Neuronal stem cell (in vitro differentiated cells): Measurements from ENCODE around the gene C17orf75.
"Not testable (repeated sequence)": the region's sequence is repeated elsewhere in the genome, so short reads cannot be mapped to it uniquely, and the experiment has no call there.

Source experiments
- DNase-seq: peaks from one replicate; pipeline ENCODE4 v3.0.0-alpha.2; 2013; ENCODE audit warnings: low spot score
- H2AFZ ChIP-seq: one replicate; pipeline ENCODE4 v1.6.1; 2013; ENCODE audit warnings: mild to moderate bottlenecking, low read length, inconsistent platforms
- H2AK5ac ChIP-seq: 2 replicates; pipeline ENCODE4 v1.6.1; 2013; ENCODE audit warnings: low read depth, mild to moderate bottlenecking, inconsistent platforms, low read length, moderate library complexity, mixed read lengths
- H2BK120ac ChIP-seq: 2 replicates; pipeline ENCODE4 v1.6.1; 2013; ENCODE audit warnings: low read depth, mild to moderate bottlenecking, inconsistent platforms, low read length, moderate library complexity, mixed read lengths
- H2BK12ac ChIP-seq: one replicate; pipeline ENCODE4 v1.6.1; 2013; ENCODE audit warnings: low read length, inconsistent platforms
- H2BK15ac ChIP-seq: 2 replicates; pipeline ENCODE4 v1.6.1; 2013; ENCODE audit warnings: mild to moderate bottlenecking, low read length, inconsistent platforms, mixed read lengths
- H2BK5ac ChIP-seq: one replicate; pipeline ENCODE4 v1.6.1; 2013; ENCODE audit warnings: inconsistent platforms, mild to moderate bottlenecking, low read length, moderate library complexity
- H3K14ac ChIP-seq: one replicate; pipeline ENCODE4 v1.6.1; 2013; ENCODE audit warnings: low read length, inconsistent platforms
- H3K18ac ChIP-seq: 2 replicates; pipeline ENCODE4 v1.6.1; 2013; ENCODE audit warnings: low read length, inconsistent platforms
- H3K23ac ChIP-seq: 2 replicates; pipeline ENCODE4 v1.6.1; 2013; ENCODE audit warnings: low read depth, mild to moderate bottlenecking, mixed read lengths, low read length, inconsistent platforms; ENCODE audit not compliant: poor library complexity
- H3K27ac ChIP-seq: replicated peaks from 3 replicates; pipeline ENCODE4 v1.5.1; 2013; ENCODE audit warnings: low read length, inconsistent platforms
- H3K27me3 ChIP-seq, 3 experiments: 2 replicates each; pipeline ENCODE4 v1.6.1; 2013; ENCODE audit warnings: low read length in 3 of 3, mild to moderate bottlenecking in 2 of 3, inconsistent platforms in 1 of 3, low read depth in 1 of 3, mixed read lengths in 1 of 3, moderate library complexity in 1 of 3; ENCODE audit not compliant: control insufficient read depth in 3 of 3, insufficient read depth in 3 of 3
- H3K36me3 ChIP-seq, 2 donors: replicated peaks in 1 of 2; 2 replicates each; pipeline ENCODE4 v1.6.1; 2013; ENCODE audit warnings: low read length in 2 of 2; ENCODE audit not compliant: control insufficient read depth in 2 of 2, insufficient read depth in 2 of 2
- H3K4ac ChIP-seq: 2 replicates; pipeline ENCODE4 v1.6.1; 2013; ENCODE audit warnings: inconsistent platforms, mild to moderate bottlenecking, low read length, moderate library complexity
- H3K4me1 ChIP-seq, 2 donors: 1 replicate in 1 of 2; 2 replicates in 1 of 2; pipeline ENCODE4 v1.6.1; 2013; ENCODE audit warnings: low read length in 2 of 2, low read depth in 1 of 2; ENCODE audit not compliant: control insufficient read depth in 2 of 2, insufficient read depth in 1 of 2
- H3K4me2 ChIP-seq: one replicate; pipeline ENCODE4 v1.6.1; 2013; ENCODE audit warnings: mild to moderate bottlenecking, low read length, inconsistent platforms; ENCODE audit not compliant: insufficient read depth, poor library complexity, severe bottlenecking
- H3K4me3 ChIP-seq, 2 donors: 2 replicates each; pipeline ENCODE4 v1.5.1; 2013; ENCODE audit warnings: low read length in 2 of 2, mild to moderate bottlenecking in 2 of 2, inconsistent platforms in 1 of 2, moderate library complexity in 1 of 2
- H3K79me1 ChIP-seq: one replicate; pipeline ENCODE4 v1.6.1; 2013; ENCODE audit warnings: low read depth, mild to moderate bottlenecking, inconsistent platforms, low read length, moderate library complexity
- H3K9ac ChIP-seq: one replicate; pipeline ENCODE4 v1.6.1; 2013; ENCODE audit warnings: mild to moderate bottlenecking, low read depth, low read length, inconsistent platforms; ENCODE audit not compliant: poor library complexity
- H3K9me3 ChIP-seq, 2 donors: replicated peaks in 1 of 2; 2 replicates each; pipeline versions ENCODE3 to v1.6.1; 2013; ENCODE audit warnings: low read length in 2 of 2, mild to moderate bottlenecking in 2 of 2, inconsistent platforms in 1 of 2, low read depth in 1 of 2, mixed read lengths in 1 of 2, moderate library complexity in 1 of 2; ENCODE audit not compliant: control insufficient read depth in 2 of 2, insufficient read depth in 1 of 2
- H4K8ac ChIP-seq: one replicate; pipeline ENCODE4 v1.6.1; 2013; ENCODE audit warnings: low read depth, mild to moderate bottlenecking, inconsistent platforms, low read length, moderate library complexity
- H4K91ac ChIP-seq: one replicate; pipeline ENCODE4 v1.6.1; 2013; ENCODE audit warnings: low read length, low read depth, mild to moderate bottlenecking, inconsistent platforms; ENCODE audit not compliant: poor library complexity
- WGBS, 2 donors: extraction: QIAGEN DNeasy Blood & Tissue Kit; methylation state at CpG; one replicate each; pipeline ENCODE4 v1.1.7; 2013; ENCODE audit warnings: missing lambda C conversion rate in 2 of 2, mixed read lengths in 1 of 2; ENCODE audit not compliant: insufficient read length in 2 of 2, insufficient replicate concordance in 1 of 2; ENCODE audit errors: extremely low coverage in 2 of 2; 5-methylcytosine and 5-hydroxymethylcytosine counted together

C17orf75 gene

GRCh38 chr17:32356378-32356743, 14.4 kb upstream of the C17orf75 start:
- Histone ChIP-seq H3K4me3 (no peak overlapping the region), H2BK12ac (no peak overlapping the region), H3K79me1 (peaks cover 10% of the 10 kb centered on the region), H3K27ac (no peak overlapping the region), H3K9me3 (no peaks in the 10 kb centered on the region), H3K18ac (no peak overlapping the region), H3K14ac (no peak overlapping the region), H3K9ac (no peak overlapping the region), H2BK15ac (no peak overlapping the region), H2AFZ (no peak overlapping the region), H3K23ac (no peak overlapping the region), H3K27me3 (no peaks in the 10 kb centered on the region), H4K8ac (no peak overlapping the region), H3K4me2 (no peak overlapping the region), H2BK120ac (no peak overlapping the region), H2BK5ac (no peak overlapping the region), H3K36me3 (peaks cover 30 to 96% of the 10 kb centered on the region in 2 donors), H4K91ac (no peak overlapping the region), H3K4ac (no peak overlapping the region), H2AK5ac (no peak overlapping the region), H3K4me1 (peaks cover 1 to 7% of the 10 kb centered on the region in 2 donors)
- no CpG with 5 or more reads among the region's 3 CpGs for WGBS, 2 donors
- DNase-seq = no peak

- H4K91ac ChIP-seq = no peak overlapping the region
- no peak overlapping the region for H3K27ac ChIP-seq
- no peak overlapping the region for H2BK15ac ChIP-seq
- no peak overlapping the region for H4K8ac ChIP-seq
- H3K14ac ChIP-seq = no peak overlapping the region
- no peak for DNase-seq
- no peaks in the 10 kb centered on the region for H3K9me3 ChIP-seq
- no peak overlapping the region for H3K23ac ChIP-seq
- WGBS, 2 donors = no CpG with 5 or more reads among the region's 6 CpGs
- H2AFZ ChIP-seq = no peak overlapping the region
- no peak overlapping the region for H3K9ac ChIP-seq
- no peak overlapping the region for H3K4ac ChIP-seq
- peaks cover 10% of the 10 kb centered on the region for H3K79me1 ChIP-seq
- H2BK120ac ChIP-seq = no peak overlapping the region
- H3K36me3 ChIP-seq = peaks cover 30 to 91% of the 10 kb centered on the region in 2 donors
- peaks cover 1 to 7% of the 10 kb centered on the region in 2 donors for H3K4me1 ChIP-seq
- H2AK5ac ChIP-seq = no peak overlapping the region
- H3K4me3 ChIP-seq = no peak overlapping the region
- H3K18ac ChIP-seq = no peak overlapping the region
- H2BK12ac ChIP-seq = no peak overlapping the region
- H2BK5ac ChIP-seq = no peak overlapping the region
- H3K4me2 ChIP-seq = no peak overlapping the region
- no peaks in the 10 kb centered on the region for H3K27me3 ChIP-seq
These were observed 13.8 kb upstream of the C17orf75 start for GRCh38 chr17:32355649-32356377.

GRCh38 chr17:32352734-32353133, 10.8 kb upstream of the C17orf75 start:
- H2BK15ac ChIP-seq, H2AFZ ChIP-seq, H3K14ac ChIP-seq, H4K8ac ChIP-seq, H3K9ac ChIP-seq, H2BK12ac ChIP-seq, H3K9me3 ChIP-seq, H3K4me1 ChIP-seq, H2BK5ac ChIP-seq, H2BK120ac ChIP-seq, H3K18ac ChIP-seq, H3K27me3 ChIP-seq, H3K79me1 ChIP-seq, DNase-seq, H3K4ac ChIP-seq, H4K91ac ChIP-seq, H3K23ac ChIP-seq, H3K27ac ChIP-seq, H2AK5ac ChIP-seq: not testable (repeated sequence)
- H3K36me3 ChIP-seq = peaks cover 14 to 60% of the 10 kb centered on the region in 2 donors
- whole genome bisulfite sequencing, 2 donors = no CpG with 5 or more reads among the region's 9 CpGs
- H3K4me2 ChIP-seq = peak overlapping the region; percentile 15
- peak overlapping the region in 1 of 2 donors; percentile 16 for H3K4me3 ChIP-seq

GRCh38 chr17:32350666-32351418, 8.9 kb upstream of the C17orf75 start:
- no peak overlapping the region for H2BK120ac ChIP-seq
- peak overlapping the region; percentile 86 for H3K27ac ChIP-seq
- H2BK12ac ChIP-seq = no peak overlapping the region
- peaks cover 0 to 2% (median 0%) of the 10 kb centered on the region in 3 experiments for H3K27me3 ChIP-seq
- peak overlapping the region; percentile 76 for H4K91ac ChIP-seq
- no peaks in the 10 kb centered on the region for H3K9me3 ChIP-seq
- H3K4me3 ChIP-seq = peak overlapping the region; percentile 78 to 99
- H2BK15ac ChIP-seq = no peak overlapping the region
- H2AK5ac ChIP-seq = no peak overlapping the region
- no peak overlapping the region for H3K4ac ChIP-seq
- no peak overlapping the region for H3K14ac ChIP-seq
- WGBS, 2 donors = no CpG with 5 or more reads among the region's 20 CpGs
- no peak overlapping the region for H2AFZ ChIP-seq
- peak overlapping the region; percentile 31 for H3K4me2 ChIP-seq
- H4K8ac ChIP-seq = no peak overlapping the region
- H3K36me3 ChIP-seq = peaks cover 12 to 45% of the 10 kb centered on the region in 2 donors
- H3K23ac ChIP-seq = peak overlapping the region; percentile 39
- H3K18ac ChIP-seq = peak overlapping the region; percentile 92
- DNase-seq = no peak
- H2BK5ac ChIP-seq = peak overlapping the region; percentile 85
- peaks cover 1 to 9% of the 10 kb centered on the region in 2 donors for H3K4me1 ChIP-seq
- peak overlapping the region; percentile 86 for H3K9ac ChIP-seq
- H3K79me1 ChIP-seq = peaks cover 5% of the 10 kb centered on the region
